ENCODE results near the gene DCLK1. TPM values are rescaled to one million over a fixed set of nuclear protein-coding genes. Genes with fewer than 3 reads are reported as not detected.

DCLK1 gene
- 2.2 and 3.7 TPM in 2 replicates for total RNA-seq (2014; rRNA removed; shearing (Covaris generic))

- Histone ChIP-seq H3K4me3 (peak within 1 kb of the TSS; percentile 41), H3K4me1 (replicated peaks) (peaks cover 10% of the 10 kb centered on the region), H3K9me3 (replicated peaks) (no peaks in the 10 kb centered on the region), H3K27ac (no peak within 1 kb of the TSS), H3K36me3 (no peaks in the 10 kb centered on the region), H3K27me3 (replicated peaks) (peaks cover 14% of the 10 kb centered on the region; the same call in 1 of the 2 replicates)
- peak; percentile 6 to 48 for DNase-seq (ENCODE audit: low read depth in 1 of 2, low spot score in 2 of 2)
Observed at GRCh38 chr13:36131222-36131930, at the start of gene DCLK1. DCLK1 (minus strand) TSS chr13:36131382.

GRCh38 chr13:36175621-36176020 lies 44.4 kb upstream of the DCLK1 start:
- H3K36me3 ChIP-seq = no peaks in the 10 kb centered on the region
- no peaks in the 10 kb centered on the region for H3K27me3 ChIP-seq (replicated peaks)
- H3K9me3 ChIP-seq (replicated peaks) = no peaks in the 10 kb centered on the region
- no peak overlapping the region for H3K27ac ChIP-seq
- no peak overlapping the region for H3K4me3 ChIP-seq
- H3K4me1 ChIP-seq (replicated peaks) = no peaks in the 10 kb centered on the region
- no peak for DNase-seq (ENCODE audit: low read depth in 1 of 2, low spot score in 2 of 2)

GRCh38 chr13:36174923-36175322 lies 43.7 kb upstream of the DCLK1 start:
- no peaks in the 10 kb centered on the region for H3K27me3 ChIP-seq (replicated peaks)
- no peak for DNase-seq (ENCODE audit: low read depth in 1 of 2, low spot score in 2 of 2)
- H3K36me3 ChIP-seq = no peaks in the 10 kb centered on the region
- H3K4me3 ChIP-seq = no peak overlapping the region
- H3K27ac ChIP-seq = no peak overlapping the region
- H3K4me1 ChIP-seq (replicated peaks) = no peaks in the 10 kb centered on the region
- H3K9me3 ChIP-seq (replicated peaks) = no peaks in the 10 kb centered on the region

- H3K27ac ChIP-seq = no peak overlapping the region
- no peak for DNase-seq (ENCODE audit: low read depth in 1 of 2, low spot score in 2 of 2)
- no peaks in the 10 kb centered on the region for H3K4me1 ChIP-seq (replicated peaks)
- H3K4me3 ChIP-seq = no peak overlapping the region
- H3K27me3 ChIP-seq (replicated peaks) = no peaks in the 10 kb centered on the region
- no peaks in the 10 kb centered on the region for H3K9me3 ChIP-seq (replicated peaks)
- no peaks in the 10 kb centered on the region for H3K36me3 ChIP-seq
Observed at GRCh38 chr13:36173571-36174322, 42.6 kb upstream of the DCLK1 start.

GRCh38 chr13:36166046-36166445 lies 34.9 kb upstream of the DCLK1 start:
- Histone ChIP-seq H3K9me3 (replicated peaks) (no peaks in the 10 kb centered on the region), H3K36me3 (no peaks in the 10 kb centered on the region), H3K4me1 (replicated peaks) (peaks cover 17% of the 10 kb centered on the region), H3K4me3 (no peak overlapping the region), H3K27me3 (replicated peaks) (no peaks in the 10 kb centered on the region), H3K27ac (no peak overlapping the region)
- no peak for DNase-seq (ENCODE audit: low read depth in 1 of 2, low spot score in 2 of 2)

- Histone ChIP-seq H3K27ac (no peak overlapping the region), H3K36me3 (no peaks in the 10 kb centered on the region)
Observed at GRCh38 chr13:36163809-36164308, 32.7 kb upstream of the DCLK1 start.

GRCh38 chr13:36163286-36163685 lies 32.1 kb upstream of the DCLK1 start:
- Histone ChIP-seq H3K4me1 (replicated peaks) (peaks cover 17% of the 10 kb centered on the region), H3K27ac (no peak overlapping the region)
- no peak for DNase-seq (ENCODE audit: low read depth in 1 of 2, low spot score in 2 of 2)

More at GRCh38 chr13:36163809-36164308, 32.7 kb upstream of the DCLK1 start:
- peaks cover 17% of the 10 kb centered on the region for H3K4me1 ChIP-seq (replicated peaks)
- peak; percentile 71 to 85 for DNase-seq (ENCODE audit: low read depth in 1 of 2, low spot score in 2 of 2)
- no peak overlapping the region for H3K4me3 ChIP-seq
- H3K9me3 ChIP-seq (replicated peaks) = no peaks in the 10 kb centered on the region
- H3K27me3 ChIP-seq (replicated peaks) = no peaks in the 10 kb centered on the region

GRCh38 chr13:36160297-36160696 lies 29.1 kb upstream of the DCLK1 start:
- DNase-seq (ENCODE audit: low read depth in 1 of 2, low spot score in 2 of 2) = no peak
- Histone ChIP-seq H3K27me3 (replicated peaks) (no peaks in the 10 kb centered on the region), H3K9me3 (replicated peaks) (no peaks in the 10 kb centered on the region), H3K36me3 (no peaks in the 10 kb centered on the region), H3K4me3 (no peak overlapping the region), H3K27ac (no peak overlapping the region), H3K4me1 (replicated peaks) (peaks cover 17% of the 10 kb centered on the region)

More at GRCh38 chr13:36163286-36163685, 32.1 kb upstream of the DCLK1 start:
- Histone ChIP-seq H3K36me3 (no peaks in the 10 kb centered on the region), H3K4me3 (no peak overlapping the region), H3K9me3 (replicated peaks) (no peaks in the 10 kb centered on the region), H3K27me3 (replicated peaks) (no peaks in the 10 kb centered on the region)

GRCh38 chr13:36158611-36159010 lies 27.4 kb upstream of the DCLK1 start:
- Histone ChIP-seq H3K4me1 (replicated peaks) (peaks cover 4% of the 10 kb centered on the region), H3K27me3 (replicated peaks) (no peaks in the 10 kb centered on the region), H3K4me3 (no peak overlapping the region), H3K9me3 (replicated peaks) (no peaks in the 10 kb centered on the region), H3K36me3 (no peaks in the 10 kb centered on the region), H3K27ac (no peak overlapping the region)
- DNase-seq (ENCODE audit: low read depth in 1 of 2, low spot score in 2 of 2) = no peak

GRCh38 chr13:36157480-36157879 lies 26.3 kb upstream of the DCLK1 start:
- Histone ChIP-seq H3K36me3 (no peaks in the 10 kb centered on the region), H3K27ac (no peak overlapping the region), H3K9me3 (replicated peaks) (no peaks in the 10 kb centered on the region), H3K27me3 (replicated peaks) (no peaks in the 10 kb centered on the region), H3K4me3 (no peak overlapping the region), H3K4me1 (replicated peaks) (no peaks in the 10 kb centered on the region)
- no peak for DNase-seq (ENCODE audit: low read depth in 1 of 2, low spot score in 2 of 2)

- H3K27ac ChIP-seq = no peak overlapping the region
- DNase-seq (ENCODE audit: low read depth in 1 of 2, low spot score in 2 of 2) = no peak
Observed at GRCh38 chr13:36154567-36155291, 23.5 kb upstream of the DCLK1 start.

GRCh38 chr13:36151591-36151990 lies 20.4 kb upstream of the DCLK1 start:
- no peak for DNase-seq (ENCODE audit: low read depth in 1 of 2, low spot score in 2 of 2)
- Histone ChIP-seq H3K9me3 (replicated peaks) (no peaks in the 10 kb centered on the region), H3K4me3 (no peak overlapping the region), H3K36me3 (no peaks in the 10 kb centered on the region), H3K27me3 (replicated peaks) (no peaks in the 10 kb centered on the region), H3K4me1 (replicated peaks) (no peaks in the 10 kb centered on the region), H3K27ac (no peak overlapping the region)

More at GRCh38 chr13:36154567-36155291, 23.5 kb upstream of the DCLK1 start:
- Histone ChIP-seq H3K9me3 (replicated peaks) (no peaks in the 10 kb centered on the region), H3K27me3 (replicated peaks) (no peaks in the 10 kb centered on the region), H3K36me3 (no peaks in the 10 kb centered on the region), H3K4me3 (no peak overlapping the region), H3K4me1 (replicated peaks) (no peaks in the 10 kb centered on the region)

GRCh38 chr13:36148446-36148845 lies 17.3 kb upstream of the DCLK1 start:
- no peak for DNase-seq (ENCODE audit: low read depth in 1 of 2, low spot score in 2 of 2)

More at GRCh38 chr13:36148446-36148845, 17.3 kb upstream of the DCLK1 start:
- Histone ChIP-seq H3K4me3 (no peak overlapping the region), H3K9me3 (replicated peaks) (no peaks in the 10 kb centered on the region), H3K36me3 (no peaks in the 10 kb centered on the region), H3K27ac (no peak overlapping the region), H3K4me1 (replicated peaks) (no peaks in the 10 kb centered on the region), H3K27me3 (replicated peaks) (no peaks in the 10 kb centered on the region)
